ENCODE data around the gene ABHD15.
A peak's percentile ranks its signal among the peaks of the same experiment; 100 is the strongest.

Gene ABHD15

DNA sequence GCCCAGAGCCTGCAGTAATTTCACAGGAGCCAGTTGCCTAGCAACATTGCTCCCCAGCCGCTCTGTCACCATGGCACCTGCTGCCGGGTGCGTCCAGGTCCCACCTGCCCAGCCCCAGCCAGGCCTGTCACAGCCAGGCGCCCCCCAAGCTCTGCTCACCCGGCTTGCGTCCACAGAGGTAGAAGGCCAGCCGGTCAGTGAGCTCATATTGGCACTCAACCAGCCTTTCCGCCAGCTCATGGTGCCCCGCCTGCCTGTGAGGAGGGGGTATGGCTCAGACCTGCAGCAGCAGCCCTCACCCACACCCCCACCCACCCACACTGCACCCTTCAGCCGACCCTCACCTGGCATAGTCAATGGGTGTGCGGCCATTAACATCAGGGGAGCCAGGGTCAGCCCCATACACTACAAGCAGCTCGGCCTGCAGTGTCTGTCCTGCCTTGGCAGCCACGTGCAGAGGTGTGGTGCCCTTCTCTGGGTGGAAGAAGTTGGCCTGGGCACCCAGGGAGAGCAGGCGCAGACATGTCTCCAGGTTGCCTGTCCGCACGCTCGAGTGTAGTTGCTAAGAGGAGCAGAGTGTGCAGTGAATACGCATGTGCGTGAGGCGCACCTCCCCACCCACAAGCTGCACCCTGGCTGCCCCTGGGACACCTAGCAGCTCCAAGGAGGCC, 14.9 kb upstream of the ABHD15 start:
- DNase-seq: no peak

- peak; percentile 84 for DNase-seq
Observed at GRCh38 chr17:29579866-29580771, 13.3 kb upstream of the ABHD15 start.

GRCh38 chr17:29578626-29579485, 12.0 kb upstream of the ABHD15 start:
- DNase-seq: no peak

DNA sequence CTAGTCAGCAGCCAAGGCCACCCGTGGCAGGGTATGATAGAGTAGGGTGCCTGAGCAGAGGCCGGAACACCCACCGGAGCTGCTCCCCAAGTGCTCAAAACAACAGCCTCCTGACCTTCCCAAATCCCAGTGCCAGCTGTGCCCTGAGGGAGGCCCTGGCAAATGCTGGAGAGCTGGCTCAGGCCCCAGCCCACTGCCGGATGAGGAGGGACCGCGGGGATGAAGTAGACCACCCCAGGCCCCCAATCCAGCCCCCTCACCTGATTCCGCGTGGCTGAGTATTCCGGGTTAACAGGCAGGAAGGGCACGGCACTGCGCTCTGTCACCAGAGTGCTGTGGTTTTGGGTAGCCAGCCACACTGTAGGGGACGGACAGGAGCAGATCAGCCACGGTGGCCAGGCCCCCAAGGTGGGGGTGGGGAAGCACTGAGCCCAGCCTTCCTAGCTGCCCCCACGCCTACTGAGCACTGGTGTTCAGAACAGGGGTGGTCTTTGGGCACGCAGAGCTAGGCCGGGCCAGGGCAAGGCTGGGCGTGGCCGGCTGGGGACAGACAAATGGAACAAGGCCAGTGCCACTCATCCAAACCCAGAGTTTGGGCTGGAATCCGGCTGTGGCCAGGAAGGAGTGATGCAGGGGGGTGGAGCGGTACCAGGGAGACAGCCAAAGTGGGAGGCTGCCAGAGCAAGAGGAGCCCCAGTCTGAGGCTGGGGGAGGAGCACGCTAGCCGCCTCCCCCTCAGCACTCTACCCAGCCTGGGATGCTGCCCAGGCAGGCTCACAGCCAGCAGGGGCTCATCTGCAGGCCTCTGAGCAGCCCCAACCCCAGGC, 10.8 kb upstream of the ABHD15 start:
- no peak for DNase-seq

- no peak for DNase-seq
Observed at GRCh38 chr17:29577001-29577370, 10.1 kb upstream of the ABHD15 start.

DNA sequence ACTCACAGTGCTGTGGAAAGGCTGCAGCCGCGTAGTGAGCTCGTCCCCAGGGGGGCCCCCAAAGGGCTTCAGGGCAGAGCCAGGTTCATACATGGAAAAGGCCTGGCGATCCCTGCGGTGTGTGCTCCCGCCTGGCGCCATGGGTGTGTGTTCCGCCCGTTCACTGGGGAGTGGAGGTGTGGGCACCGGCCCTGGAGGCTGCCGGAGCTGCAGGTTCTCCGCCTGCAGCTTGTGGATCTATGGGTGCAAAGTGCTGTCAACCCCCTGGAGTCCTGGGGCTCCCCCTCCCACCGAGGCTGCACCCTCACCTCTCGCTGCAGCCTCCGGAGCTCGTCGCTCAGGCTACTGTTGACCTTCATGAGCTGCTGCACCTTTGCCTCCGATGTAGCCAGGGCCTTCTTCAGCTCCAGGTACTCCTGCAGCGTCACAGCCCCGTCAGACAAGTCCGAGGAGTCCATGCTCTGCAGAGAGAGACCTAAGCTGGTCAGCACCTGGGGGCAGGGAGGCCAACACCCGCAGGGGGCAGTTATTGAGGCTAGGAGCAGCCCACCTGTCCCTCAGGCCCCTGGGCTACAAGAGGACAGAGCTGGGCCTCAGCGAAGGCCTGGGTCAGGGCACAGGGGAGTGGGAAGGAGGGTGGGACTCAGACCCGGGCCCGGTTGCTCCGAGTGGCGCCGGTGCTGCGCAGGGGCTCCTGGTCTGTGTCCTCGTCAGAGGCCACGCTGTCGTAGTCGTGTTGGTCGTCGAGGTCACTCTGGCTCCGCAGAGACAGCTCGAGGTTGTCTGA, 9.6 kb upstream of the ABHD15 start:
- no peak for DNase-seq

GRCh38 chr17:29575511-29576213, 8.8 kb upstream of the ABHD15 start:
- DNase-seq: no peak

DNA sequence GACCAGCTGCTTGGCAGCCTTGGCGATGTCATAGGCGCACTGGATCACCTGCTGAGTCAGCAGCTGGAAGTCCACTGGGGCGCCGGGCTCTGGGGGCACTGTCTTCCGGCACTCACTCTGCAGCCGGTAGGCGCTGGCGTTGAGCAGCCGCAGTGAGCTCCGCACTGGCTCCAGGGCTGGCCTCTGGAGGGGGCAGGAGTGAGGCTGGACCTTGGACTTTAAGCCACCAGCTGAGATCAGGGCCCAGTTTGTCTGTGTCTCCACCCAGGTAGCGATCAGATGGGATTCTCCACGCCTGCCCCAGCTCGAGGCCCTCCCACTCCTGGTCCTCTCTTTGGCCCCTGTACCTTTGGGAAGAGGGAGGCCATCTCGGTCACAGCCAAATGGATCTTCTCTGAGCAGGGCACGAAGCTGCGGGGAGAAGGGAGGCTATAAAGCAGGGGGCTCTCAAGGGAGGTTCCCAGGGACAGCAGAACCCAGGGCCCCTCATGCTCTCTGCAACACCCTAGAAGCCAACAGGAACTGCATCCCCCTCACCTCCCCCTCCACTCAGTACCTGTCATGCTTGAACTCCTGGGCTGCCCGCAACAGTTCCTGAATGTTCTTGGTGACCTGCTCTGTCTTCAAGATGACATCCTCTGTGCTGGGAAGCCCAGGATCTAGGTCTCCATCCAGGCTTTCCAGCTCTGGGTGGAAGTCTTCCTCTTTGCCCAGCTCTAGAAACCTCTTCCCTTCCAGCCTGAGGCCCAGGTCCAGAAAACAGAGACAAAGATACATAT, 8.1 kb upstream of the ABHD15 start:
- DNase-seq: no peak

DNA sequence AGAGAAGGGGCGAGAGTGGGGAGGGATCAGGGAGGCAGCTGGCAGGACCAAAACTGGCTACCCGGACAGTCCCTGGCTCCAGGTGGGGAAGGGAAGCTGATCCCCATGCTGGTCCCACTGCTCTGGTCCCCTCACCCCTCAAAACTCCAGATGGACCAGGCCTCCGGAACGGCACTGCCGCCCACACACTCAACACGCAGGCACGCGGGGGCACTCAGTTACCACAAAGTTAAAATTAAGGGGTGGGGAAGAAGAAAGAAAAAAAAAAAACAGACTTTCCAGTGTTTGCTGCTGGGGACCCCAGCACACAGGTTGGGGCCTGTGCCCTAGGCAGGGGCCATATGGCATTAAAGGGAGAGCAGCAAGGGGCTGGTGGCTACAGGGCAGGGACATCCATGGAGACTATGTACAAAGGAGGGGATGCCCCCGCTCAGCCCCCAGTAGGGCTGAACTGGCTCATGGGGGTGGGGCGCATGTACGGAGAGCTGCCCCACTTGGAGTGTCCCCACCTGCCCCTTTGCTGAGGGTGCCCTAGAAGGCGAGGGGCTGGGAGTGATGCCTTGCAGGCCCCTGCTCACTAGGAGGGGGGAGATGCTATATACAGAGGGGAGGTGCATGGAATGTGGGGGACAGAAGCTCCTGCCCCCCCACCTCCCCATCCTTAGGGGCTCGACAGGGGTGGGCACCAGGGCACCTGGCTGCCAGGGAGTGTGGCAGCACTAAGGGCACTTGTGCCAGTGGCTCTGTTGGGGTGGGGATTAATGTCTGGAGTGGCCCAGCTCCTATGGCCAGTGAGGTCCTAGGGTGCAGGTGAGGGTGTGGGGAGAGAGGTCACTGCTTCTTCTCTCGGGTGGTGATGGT, 7.3 kb upstream of the ABHD15 start:
- DNase-seq: no peak

DNA sequence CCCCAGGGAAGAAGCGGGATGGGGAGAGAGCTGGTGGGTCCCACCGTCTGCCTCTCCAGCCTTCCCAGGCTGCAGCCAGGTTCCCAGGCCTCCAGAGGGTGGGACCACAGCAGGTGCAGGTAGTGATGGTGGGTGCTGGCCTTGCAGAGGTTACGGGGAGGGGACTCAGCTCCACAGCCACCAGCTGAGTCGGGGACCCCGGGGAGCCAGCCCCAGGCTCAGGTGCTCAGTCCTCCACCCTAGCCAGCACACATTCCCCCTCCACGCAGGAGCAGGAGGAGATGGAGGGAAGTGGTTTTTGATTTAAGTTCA, 6.7 kb upstream of the ABHD15 start:
- no peak for DNase-seq

GRCh38 chr17:29572691-29573557, 6.1 kb upstream of the ABHD15 start:
- DNase-seq: peak; percentile 62

DNA sequence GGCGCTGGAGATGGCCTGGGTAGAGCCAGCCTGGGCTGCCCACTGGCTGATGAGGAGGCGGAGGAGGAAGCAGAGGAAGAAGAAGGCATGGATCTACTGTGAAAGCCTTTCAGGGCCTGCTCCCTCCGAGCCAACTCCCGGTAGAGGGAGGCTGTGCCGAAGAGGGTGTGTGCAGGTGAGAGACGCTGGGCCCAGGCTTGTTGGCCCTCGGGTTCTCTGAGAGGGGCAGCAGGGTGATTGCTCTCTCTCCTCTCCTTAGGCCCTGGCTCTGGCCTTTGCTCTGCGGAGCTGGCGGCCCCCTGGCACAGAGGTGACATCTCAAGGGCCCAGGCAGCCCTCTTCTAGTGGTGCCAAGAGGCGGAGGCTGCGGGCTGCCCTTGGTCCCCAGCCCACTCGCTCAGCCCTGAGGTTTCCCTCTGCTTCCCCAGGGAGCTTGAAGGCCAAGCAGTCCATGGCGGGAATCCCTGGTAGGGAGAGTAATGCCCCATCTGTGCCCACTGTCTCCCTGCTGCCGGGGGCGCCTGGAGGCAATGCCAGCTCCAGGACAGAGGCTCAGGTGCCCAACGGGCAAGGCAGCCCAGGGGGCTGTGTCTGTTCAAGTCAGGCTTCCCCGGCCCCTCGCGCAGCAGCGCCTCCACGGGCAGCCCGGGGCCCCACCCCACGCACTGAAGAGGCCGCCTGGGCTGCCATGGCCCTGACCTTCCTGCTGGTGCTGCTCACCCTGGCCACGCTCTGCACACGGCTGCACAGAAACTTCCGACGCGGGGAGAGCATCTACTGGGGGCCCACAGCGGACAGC, 5.2 kb upstream of the ABHD15 start:
- no peak for DNase-seq

- no peak for DNase-seq
Observed at GRCh38 chr17:29571486-29571882, 4.6 kb upstream of the ABHD15 start.

GRCh38 chr17:29570521-29570920, 3.7 kb upstream of the ABHD15 start:
- DNase-seq: no peak

DNA sequence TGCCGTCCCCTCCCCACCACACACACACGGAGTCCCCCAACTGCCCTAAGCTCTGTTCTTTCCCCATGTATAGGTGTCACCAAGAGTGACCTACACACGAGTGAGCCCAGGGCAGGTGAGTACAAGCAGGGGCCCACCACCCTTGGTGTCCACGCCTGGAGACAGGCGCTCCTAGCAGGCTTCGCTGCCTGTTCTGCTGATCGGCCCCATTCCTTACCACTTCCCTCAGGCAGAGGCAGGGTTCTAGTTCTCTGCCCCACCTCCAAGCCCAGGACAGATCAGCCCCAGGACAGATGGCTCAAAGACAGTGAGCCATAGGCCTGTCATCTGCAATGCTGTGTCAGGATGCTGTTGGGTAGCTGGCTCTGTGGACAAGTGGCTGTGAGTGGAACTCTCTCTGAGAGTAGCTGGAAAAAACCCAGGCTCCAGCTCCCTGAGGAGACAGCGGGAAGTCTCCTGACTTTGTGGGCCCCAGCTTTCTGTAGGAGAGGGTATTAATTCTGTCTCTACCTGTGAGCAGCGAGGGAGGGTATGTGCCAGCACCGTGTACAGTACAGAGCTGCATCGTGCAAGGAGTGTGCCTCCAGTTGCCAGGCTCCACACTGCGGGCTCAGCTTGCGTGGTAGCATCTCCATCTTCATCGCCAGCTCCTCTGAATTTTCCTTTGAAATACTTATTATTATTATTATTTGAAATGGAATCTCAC, 2.6 kb upstream of the ABHD15 start:
- DNase-seq: no peak

GRCh38 chr17:29568331-29569244, 1.8 kb upstream of the ABHD15 start, which contains the start of gene TP53I13:
TP53I13 (plus strand) TSS chr17:29568701; CDS start chr17:29568759, 58 bp downstream.
- DNase-seq: peak; percentile 54
